ENCODE data around the gene SLC6A6.

GRCh38 chr3:14536837-14537589 lies 134.6 kb downstream of the SLC6A6 start:
- TF ChIP-seq CTCF (IDR thresholded peaks at IDR 0.05; ENCODE audit: low read length) (no peak), EZH2 (IDR thresholded peaks at IDR 0.05; ENCODE audit: borderline replicate concordance, low read length) (no peak)

All from OCI-LY1 (cell line).